ENCODE measurements around the gene PIP5KL1.
A peak's percentile ranks its signal among the peaks of the same experiment; 100 is the strongest.

The PIP5KL1 gene

GRCh38 chr9:127926906-127927200 is 3.7 kb downstream of the PIP5KL1 start:
- Histone ChIP-seq H3K4ac (ENCODE audit: low read depth in 1 of 2, low read length in 2 of 2) (no peak overlapping the region), H4K8ac (ENCODE audit: low read length) (no peak overlapping the region), H3K4me1 (ENCODE audit: control insufficient read depth, insufficient read depth, low read depth, low read length) (peaks cover 39% of the 10 kb centered on the region), H3K4me2 (ENCODE audit: low read length, poor library complexity, severe bottlenecking) (peak overlapping the region; percentile 81), H2AFZ (ENCODE audit: low read depth, low read length) (peak overlapping the region; percentile 47), H3K79me1 (replicated peaks; ENCODE audit: low read length, poor library complexity, severe bottlenecking) (no peaks in the 10 kb centered on the region), H3K18ac (ENCODE audit: low read depth in 1 of 2, low read length in 2 of 2) (peak overlapping the region in 1 of 2 experiments; percentile 72), H2AK5ac (ENCODE audit: low read length, severe bottlenecking) (no peak overlapping the region), H2BK5ac (ENCODE audit: low read depth, low read length, poor library complexity, severe bottlenecking) (no peak overlapping the region), H2BK15ac (ENCODE audit: low read depth, poor library complexity, severe bottlenecking) (no peak overlapping the region), H3K9ac (ENCODE audit: low read length) (peak overlapping the region; percentile 71), H3K27ac (ENCODE audit: low read length, poor library complexity, severe bottlenecking) (no peak overlapping the region), H4K91ac (ENCODE audit: low read length) (no peak overlapping the region), H3K14ac (ENCODE audit: low read length in 2 of 2) (peak overlapping the region in 1 of 2 experiments; percentile 69), H3K27me3 (ENCODE audit: control insufficient read depth in 1 of 2, insufficient read depth in 1 of 2, low read length in 2 of 2) (peaks cover 0 to 30% of the 10 kb centered on the region in 2 experiments), H3K4me3 (ENCODE audit: insufficient read depth in 1 of 2, low read depth in 1 of 2, low read length in 2 of 2) (peak overlapping the region; percentile 41 to 72), H3K23ac (ENCODE audit: low read length in 2 of 2) (peak overlapping the region in 1 of 2 experiments; percentile 61), H2BK12ac (ENCODE audit: low read length in 2 of 2) (peak overlapping the region in 1 of 2 experiments; percentile 37), H2BK120ac (ENCODE audit: low read depth, low read length) (no peak overlapping the region), H3K9me3 (ENCODE audit: control insufficient read depth, low read length) (no peaks in the 10 kb centered on the region), H3K36me3 (ENCODE audit: control insufficient read depth in 1 of 2, insufficient read depth in 2 of 2, low read depth in 1 of 2, low read length in 2 of 2) (peaks cover 2 to 4% of the 10 kb centered on the region in 2 experiments)
- peak; percentile 48 for DNase-seq
- WGBS, result 3% methylated on average over 13 of the region's 19 CpGs

- 72% methylated on average over 14 of the region's 14 CpGs for WGBS
- H2BK120ac ChIP-seq (ENCODE audit: low read depth, low read length), result no peak overlapping the region
These were observed 4.3 kb downstream of the PIP5KL1 start for GRCh38 chr9:127925959-127926905.

DNA sequence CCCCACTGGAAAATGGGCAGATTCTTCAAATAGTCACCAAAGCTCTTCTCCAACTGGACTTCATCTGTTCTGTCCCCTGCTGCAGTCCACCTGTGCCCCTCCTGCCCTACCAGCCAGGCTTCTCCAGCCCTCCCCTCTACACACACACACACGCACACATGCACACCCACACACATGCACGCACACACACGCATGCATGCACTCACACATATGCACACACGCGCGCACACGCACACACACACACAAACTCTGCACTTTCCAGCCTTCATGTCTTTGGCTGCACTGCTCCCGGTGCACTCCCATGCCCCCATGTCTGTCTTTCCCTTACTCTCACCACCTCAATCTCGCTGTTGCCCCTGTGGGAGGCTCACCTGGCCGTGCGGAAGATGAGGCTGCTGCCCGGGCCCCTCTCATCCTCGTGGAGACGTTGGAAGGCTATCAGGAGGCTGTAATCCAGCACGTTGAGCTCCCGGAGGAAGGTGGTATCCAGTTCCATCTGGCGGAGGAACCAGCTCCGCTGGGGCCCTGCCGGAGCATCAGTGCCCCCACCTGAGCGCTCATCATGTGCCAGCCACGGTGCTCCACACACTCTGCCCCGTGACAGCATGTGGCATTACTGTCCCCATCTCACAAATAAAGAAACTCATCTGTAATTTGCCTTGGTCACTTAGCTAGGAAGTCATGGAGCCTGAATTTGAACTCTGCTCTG is 5.7 kb downstream of the PIP5KL1 start:
- no peak overlapping the region for H3K4ac ChIP-seq (ENCODE audit: low read depth in 1 of 2, low read length in 2 of 2)
- no peak overlapping the region for H2BK15ac ChIP-seq (ENCODE audit: low read depth, poor library complexity, severe bottlenecking)
- no peak overlapping the region for H3K18ac ChIP-seq (ENCODE audit: low read depth in 1 of 2, low read length in 2 of 2)
- peak overlapping the region in 1 of 2 experiments; percentile 17 for H2BK12ac ChIP-seq (ENCODE audit: low read length in 2 of 2)
- H3K4me1 ChIP-seq (ENCODE audit: control insufficient read depth, insufficient read depth, low read depth, low read length), result peaks cover 26% of the 10 kb centered on the region
- no peak overlapping the region for H3K23ac ChIP-seq (ENCODE audit: low read length in 2 of 2)
- H2AFZ ChIP-seq (ENCODE audit: low read depth, low read length), result no peak overlapping the region
- H3K14ac ChIP-seq (ENCODE audit: low read length in 2 of 2), result peak overlapping the region in 1 of 2 experiments; percentile 39
- H3K4me2 ChIP-seq (ENCODE audit: low read length, poor library complexity, severe bottlenecking), result no peak overlapping the region
- no peaks in the 10 kb centered on the region for H3K9me3 ChIP-seq (ENCODE audit: control insufficient read depth, low read length)
- WGBS, result 92% methylated on average over 22 of the region's 22 CpGs
- peaks cover 0 to 29% of the 10 kb centered on the region in 2 experiments for H3K27me3 ChIP-seq (ENCODE audit: control insufficient read depth in 1 of 2, insufficient read depth in 1 of 2, low read length in 2 of 2)
- peak overlapping the region; percentile 32 for H4K8ac ChIP-seq (ENCODE audit: low read length)
- peak overlapping the region in 1 of 2 experiments; percentile 30 for H3K4me3 ChIP-seq (ENCODE audit: insufficient read depth in 1 of 2, low read depth in 1 of 2, low read length in 2 of 2)
- no peak overlapping the region for H3K9ac ChIP-seq (ENCODE audit: low read length)
- H2AK5ac ChIP-seq (ENCODE audit: low read length, severe bottlenecking), result no peak overlapping the region
- no peak overlapping the region for H2BK120ac ChIP-seq (ENCODE audit: low read depth, low read length)
- no peak overlapping the region for H2BK5ac ChIP-seq (ENCODE audit: low read depth, low read length, poor library complexity, severe bottlenecking)
- no peaks in the 10 kb centered on the region for H3K79me1 ChIP-seq (replicated peaks; ENCODE audit: low read length, poor library complexity, severe bottlenecking)
- DNase-seq, result no peak
- no peak overlapping the region for H3K27ac ChIP-seq (ENCODE audit: low read length, poor library complexity, severe bottlenecking)
- peak overlapping the region; percentile 75 for H4K91ac ChIP-seq (ENCODE audit: low read length)
- H3K36me3 ChIP-seq (ENCODE audit: control insufficient read depth in 1 of 2, insufficient read depth in 2 of 2, low read depth in 1 of 2, low read length in 2 of 2), result peaks cover 2 to 4% of the 10 kb centered on the region in 2 experiments

More at GRCh38 chr9:127925959-127926905, 4.3 kb downstream of the PIP5KL1 start:
- Histone ChIP-seq H3K9me3 (ENCODE audit: control insufficient read depth, low read length) (no peaks in the 10 kb centered on the region), H3K79me1 (replicated peaks; ENCODE audit: low read length, poor library complexity, severe bottlenecking) (no peaks in the 10 kb centered on the region), H2AK5ac (ENCODE audit: low read length, severe bottlenecking) (no peak overlapping the region), H3K36me3 (ENCODE audit: control insufficient read depth in 1 of 2, insufficient read depth in 2 of 2, low read depth in 1 of 2, low read length in 2 of 2) (peaks cover 2 to 4% of the 10 kb centered on the region in 2 experiments), H3K4me1 (ENCODE audit: control insufficient read depth, insufficient read depth, low read depth, low read length) (peaks cover 35% of the 10 kb centered on the region), H3K4me2 (ENCODE audit: low read length, poor library complexity, severe bottlenecking) (no peak overlapping the region), H3K4me3 (ENCODE audit: insufficient read depth in 1 of 2, low read depth in 1 of 2, low read length in 2 of 2) (peak overlapping the region in 1 of 2 experiments; percentile 72), H2BK5ac (ENCODE audit: low read depth, low read length, poor library complexity, severe bottlenecking) (no peak overlapping the region), H3K18ac (ENCODE audit: low read depth in 1 of 2, low read length in 2 of 2) (peak overlapping the region in 1 of 2 experiments; percentile 72), H2AFZ (ENCODE audit: low read depth, low read length) (no peak overlapping the region), H3K27me3 (ENCODE audit: control insufficient read depth in 1 of 2, insufficient read depth in 1 of 2, low read length in 2 of 2) (peaks cover 0 to 30% of the 10 kb centered on the region in 2 experiments), H3K9ac (ENCODE audit: low read length) (peak overlapping the region; percentile 71), H3K23ac (ENCODE audit: low read length in 2 of 2) (peak overlapping the region in 1 of 2 experiments; percentile 28), H2BK12ac (ENCODE audit: low read length in 2 of 2) (peak overlapping the region in 1 of 2 experiments; percentile 0), H3K4ac (ENCODE audit: low read depth in 1 of 2, low read length in 2 of 2) (no peak overlapping the region), H4K8ac (ENCODE audit: low read length) (peak overlapping the region; percentile 45), H3K14ac (ENCODE audit: low read length in 2 of 2) (no peak overlapping the region), H2BK15ac (ENCODE audit: low read depth, poor library complexity, severe bottlenecking) (peak overlapping the region; percentile 67), H3K27ac (ENCODE audit: low read length, poor library complexity, severe bottlenecking) (no peak overlapping the region), H4K91ac (ENCODE audit: low read length) (no peak overlapping the region)
- DNase-seq, result no peak

- WGBS, result 55% methylated on average over 8 of the region's 8 CpGs
- H3K14ac ChIP-seq (ENCODE audit: low read length in 2 of 2), result no peak overlapping the region
These were observed 6.8 kb downstream of the PIP5KL1 start for GRCh38 chr9:127923771-127924170.

More at GRCh38 chr9:127923771-127924170, 6.8 kb downstream of the PIP5KL1 start:
- peak overlapping the region; percentile 71 for H3K9ac ChIP-seq (ENCODE audit: low read length)
- H2BK120ac ChIP-seq (ENCODE audit: low read depth, low read length), result no peak overlapping the region
- peak overlapping the region in 1 of 2 experiments; percentile 0 for H3K18ac ChIP-seq (ENCODE audit: low read depth in 1 of 2, low read length in 2 of 2)
- no peak overlapping the region for H4K91ac ChIP-seq (ENCODE audit: low read length)
- no peaks in the 10 kb centered on the region for H3K9me3 ChIP-seq (ENCODE audit: control insufficient read depth, low read length)
- peak; percentile 90 for DNase-seq
- no peak overlapping the region for H4K8ac ChIP-seq (ENCODE audit: low read length)
- H3K36me3 ChIP-seq (ENCODE audit: control insufficient read depth in 1 of 2, insufficient read depth in 2 of 2, low read depth in 1 of 2, low read length in 2 of 2), result peaks cover 2 to 4% of the 10 kb centered on the region in 2 experiments
- peak overlapping the region in 1 of 2 experiments; percentile 34 for H3K4me3 ChIP-seq (ENCODE audit: insufficient read depth in 1 of 2, low read depth in 1 of 2, low read length in 2 of 2)
- no peak overlapping the region for H3K4ac ChIP-seq (ENCODE audit: low read depth in 1 of 2, low read length in 2 of 2)
- H3K27ac ChIP-seq (ENCODE audit: low read length, poor library complexity, severe bottlenecking), result no peak overlapping the region
- peaks cover 32% of the 10 kb centered on the region for H3K4me1 ChIP-seq (ENCODE audit: control insufficient read depth, insufficient read depth, low read depth, low read length)
- no peaks in the 10 kb centered on the region for H3K79me1 ChIP-seq (replicated peaks; ENCODE audit: low read length, poor library complexity, severe bottlenecking)
- peak overlapping the region; percentile 7 for H3K4me2 ChIP-seq (ENCODE audit: low read length, poor library complexity, severe bottlenecking)
- no peak overlapping the region for H2AFZ ChIP-seq (ENCODE audit: low read depth, low read length)
- H2BK12ac ChIP-seq (ENCODE audit: low read length in 2 of 2), result no peak overlapping the region
- peak overlapping the region; percentile 26 for H2BK15ac ChIP-seq (ENCODE audit: low read depth, poor library complexity, severe bottlenecking)
- H3K27me3 ChIP-seq (ENCODE audit: control insufficient read depth in 1 of 2, insufficient read depth in 1 of 2, low read length in 2 of 2), result peaks cover 0 to 21% of the 10 kb centered on the region in 2 experiments
- no peak overlapping the region for H2AK5ac ChIP-seq (ENCODE audit: low read length, severe bottlenecking)
- H2BK5ac ChIP-seq (ENCODE audit: low read depth, low read length, poor library complexity, severe bottlenecking), result no peak overlapping the region
- no peak overlapping the region for H3K23ac ChIP-seq (ENCODE audit: low read length in 2 of 2)
